Left lobe of liver (tissue), 2 donors: ENCODE data around the gene SREBF1. TPM values are rescaled to one million over a fixed set of nuclear protein-coding genes. Genes with fewer than 3 reads are reported as not detected.

Source experiments
- ATAC-seq: fragments of 200-7000 bp; cut with Tn5 transposase; one replicate; pipeline ENCODE4 v1.9.1; 2020; ENCODE audit warnings: mild to moderate bottlenecking, moderate library complexity
- DNase-seq: peaks from one replicate; pipeline ENCODE4 v3.0.0-alpha.2; 2020; ENCODE audit warnings: low spot score
- total RNA-seq: library from RNA; stranded (reverse); gene quantifications from one replicate; pipeline ENCODE4 v1.2.1, GENCODE V29; 2021
- donor health status: DM: no; HTN: no; CAD: no; lungs with moderate emphysema.
- donor health status: DM: no; HTN: yes; CAD: no.

SREBF1 gene
- total RNA-seq, result 220 TPM

- peak; percentile 76 for DNase-seq
- peak; percentile 46 for ATAC-seq
These were observed at the start of gene SREBF1 for GRCh38 chr17:17836818-17837379. TSS of gene SREBF1 (minus strand) at chr17:17836986. CDS start at chr17:17836817, 169 bp downstream.

DNA sequence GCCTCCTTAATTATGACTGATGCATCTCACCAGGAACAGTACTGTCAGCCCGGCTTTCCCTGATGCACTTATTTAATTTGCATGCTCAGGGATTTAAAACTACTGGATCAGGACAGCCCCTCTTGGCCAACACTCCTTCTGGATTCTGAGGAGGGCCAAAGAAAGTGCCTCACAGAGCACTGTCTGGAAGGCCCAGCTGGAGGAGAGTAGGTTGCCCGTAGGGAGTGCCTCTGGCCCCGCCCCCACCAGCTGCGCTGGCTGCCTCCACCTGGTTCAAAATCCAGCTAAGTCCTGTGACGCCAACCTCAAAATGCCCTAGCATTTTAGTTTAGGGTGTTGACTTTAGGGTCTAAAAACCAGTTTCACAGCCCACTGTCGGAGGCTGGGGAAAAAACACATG is 49.4 kb upstream of the SREBF1 start:
- no peak for ATAC-seq
- no peak for DNase-seq

DNA sequence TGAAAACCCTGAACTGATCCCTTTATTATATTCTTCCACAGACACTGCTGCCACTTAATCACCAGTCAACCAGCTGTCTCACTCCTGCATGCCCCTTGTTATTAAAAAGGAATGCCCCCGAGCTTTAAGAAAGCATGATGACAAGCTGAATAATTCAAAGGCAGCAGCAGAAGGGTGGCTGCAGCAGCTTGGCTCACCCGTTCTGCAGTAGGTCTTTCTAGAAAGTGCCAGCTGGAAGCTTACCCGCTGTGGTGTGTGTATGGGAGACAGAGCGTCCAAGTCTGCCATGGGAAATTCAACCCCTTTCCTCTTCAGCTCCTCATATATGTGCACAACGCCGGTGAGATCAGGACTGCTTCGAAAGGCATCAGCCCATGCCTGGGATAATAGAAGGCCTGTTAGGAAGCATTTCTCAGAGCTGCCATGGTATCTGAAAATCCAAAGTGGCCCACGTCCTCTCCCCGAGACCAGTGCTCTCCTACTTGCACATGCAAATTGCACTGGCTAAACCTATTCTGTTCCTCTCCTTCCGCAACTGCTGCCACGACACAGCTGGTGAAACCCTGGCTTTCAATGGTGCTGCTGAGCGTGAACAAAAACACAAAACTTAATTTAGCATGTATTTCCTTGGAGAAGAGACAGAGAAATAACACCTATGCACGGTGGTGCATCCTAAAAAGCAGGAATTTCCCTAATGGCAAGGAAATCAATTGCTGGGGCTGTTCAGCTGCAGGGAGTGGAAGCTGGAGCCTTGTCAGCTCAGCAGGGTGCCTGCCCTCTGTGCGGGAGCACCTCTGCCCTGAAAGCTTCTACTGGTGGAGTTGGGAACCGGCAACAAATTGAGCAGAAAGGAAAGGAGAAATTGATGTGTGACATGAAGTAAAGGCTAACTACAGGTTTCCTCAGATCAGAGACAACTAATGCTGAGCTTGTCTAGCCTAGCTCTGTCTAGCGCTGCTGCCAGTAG is 47.9 kb upstream of the SREBF1 start:
- no peak for DNase-seq
- no peak for ATAC-seq

GRCh38 chr17:17883801-17884200 is 47.0 kb upstream of the SREBF1 start:
- ATAC-seq (no peak), DNase-seq (no peak)

- ATAC-seq (no peak), DNase-seq (no peak)
These were observed 45.3 kb upstream of the SREBF1 start for GRCh38 chr17:17882082-17882581.

- ATAC-seq (no peak), DNase-seq (no peak)
These were observed 43.9 kb upstream of the SREBF1 start for GRCh38 chr17:17880577-17881196.

- peak; percentile 88 for ATAC-seq
- peak; percentile 83 for DNase-seq
These were observed 41.0 kb upstream of the SREBF1 start for GRCh38 chr17:17877529-17878358.

- peak; percentile 64 for DNase-seq
- peak; percentile 69 for ATAC-seq
These were observed 40.3 kb upstream of the SREBF1 start for GRCh38 chr17:17876959-17877528.

DNA sequence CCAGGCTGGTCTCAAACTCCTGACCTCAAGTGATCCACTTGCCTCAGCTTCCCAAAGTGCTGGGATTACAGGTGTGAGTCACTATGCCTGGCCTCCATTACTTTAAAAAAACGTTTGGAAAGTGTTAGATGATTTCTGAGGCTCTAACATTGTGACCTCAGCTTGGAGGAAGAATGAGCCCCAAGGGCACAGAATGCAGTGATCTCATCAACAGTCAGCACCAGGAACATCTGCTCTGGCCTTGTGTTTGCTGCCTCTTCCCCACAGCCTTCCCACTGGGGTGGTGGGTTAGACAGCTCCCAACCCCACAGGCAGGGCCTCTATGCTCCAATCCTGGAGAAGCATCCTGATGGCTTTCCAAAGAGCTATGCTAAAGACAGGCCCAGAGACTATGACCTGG is 37.7 kb upstream of the SREBF1 start:
- ATAC-seq (no peak), DNase-seq (no peak)

DNA sequence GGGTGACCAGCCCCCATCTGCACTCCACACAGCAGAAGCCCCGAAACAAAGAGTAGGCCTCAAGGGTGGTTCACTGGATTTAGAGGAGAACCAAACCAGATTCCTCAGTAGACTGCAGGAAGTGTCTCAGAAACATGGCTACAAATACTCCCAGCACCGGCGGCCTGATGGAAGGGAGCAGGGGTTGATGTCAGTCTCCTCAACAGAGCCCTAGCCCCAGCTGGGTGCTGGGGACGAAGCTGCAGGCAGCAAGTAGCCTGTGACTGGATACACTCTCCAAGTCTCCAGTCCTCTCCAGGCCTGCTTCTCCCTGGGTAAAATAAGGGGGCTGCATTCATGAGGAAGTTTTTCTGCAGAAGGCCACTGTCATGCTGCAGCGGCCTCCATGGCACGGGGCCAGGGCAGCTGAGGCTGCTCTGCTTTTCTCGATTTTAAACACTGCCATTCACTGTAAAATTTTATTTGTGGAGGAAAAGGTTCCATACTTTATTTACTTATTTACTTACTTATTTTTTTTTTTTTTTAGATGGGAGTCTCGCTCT is 36.7 kb upstream of the SREBF1 start:
- DNase-seq (no peak), ATAC-seq (no peak)

- DNase-seq, result no peak
- no peak for ATAC-seq
These were observed 36.0 kb upstream of the SREBF1 start for GRCh38 chr17:17872547-17873345.

- DNase-seq, result no peak
- no peak for ATAC-seq
These were observed 35.1 kb upstream of the SREBF1 start for GRCh38 chr17:17871913-17872312.

DNA sequence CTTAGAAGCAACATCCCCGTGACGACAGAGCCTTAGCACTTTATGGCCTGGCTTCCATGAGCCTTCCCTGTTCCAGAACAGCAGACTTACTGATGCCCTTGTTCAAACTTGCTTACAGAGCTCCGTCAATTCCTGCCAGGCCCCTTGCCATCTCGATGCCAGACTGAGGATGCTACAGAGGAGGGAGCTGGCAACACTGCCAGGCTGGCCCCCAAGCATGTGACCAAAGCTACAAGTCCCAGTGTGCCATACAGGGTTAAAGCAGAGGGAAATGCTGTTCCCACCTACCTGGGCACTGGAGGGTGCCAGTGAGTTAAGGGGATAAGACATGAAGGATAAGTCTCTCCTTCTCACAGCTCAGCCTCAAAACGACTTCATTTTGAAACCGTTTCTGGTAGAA is 33.5 kb upstream of the SREBF1 start:
- ATAC-seq (no peak), DNase-seq (no peak)

- ATAC-seq (peak; percentile 51), DNase-seq (no peak)
These were observed 32.1 kb upstream of the SREBF1 start for GRCh38 chr17:17868641-17869522.

GRCh38 chr17:17866897-17867296 is 30.1 kb upstream of the SREBF1 start:
- ATAC-seq, result no peak

DNA sequence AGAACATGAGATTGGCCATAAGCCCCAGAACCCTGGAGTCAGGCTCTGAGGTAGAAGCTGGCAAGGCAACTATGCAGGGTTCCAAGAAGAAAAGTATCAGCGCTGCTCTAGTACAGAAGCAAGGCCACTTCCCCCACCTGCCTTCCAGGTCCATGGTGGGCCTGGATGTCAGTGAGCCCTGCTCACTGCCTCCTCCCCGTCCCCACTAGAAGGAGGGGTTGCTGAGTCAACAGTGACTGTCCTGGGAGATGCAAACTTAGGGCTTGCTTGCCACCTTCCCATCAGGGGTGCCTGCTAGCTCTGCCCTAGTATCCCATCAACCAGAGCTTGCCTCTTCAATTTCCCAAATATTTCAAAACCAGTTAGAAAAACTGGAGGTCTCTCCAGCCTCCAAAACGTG is 29.6 kb upstream of the SREBF1 start:
- ATAC-seq, result no peak
- DNase-seq, result no peak

More at GRCh38 chr17:17866897-17867296, 30.1 kb upstream of the SREBF1 start:
- DNase-seq, result no peak

- ATAC-seq (no peak), DNase-seq (no peak)
These were observed 28.2 kb upstream of the SREBF1 start for GRCh38 chr17:17865035-17865434.

DNA sequence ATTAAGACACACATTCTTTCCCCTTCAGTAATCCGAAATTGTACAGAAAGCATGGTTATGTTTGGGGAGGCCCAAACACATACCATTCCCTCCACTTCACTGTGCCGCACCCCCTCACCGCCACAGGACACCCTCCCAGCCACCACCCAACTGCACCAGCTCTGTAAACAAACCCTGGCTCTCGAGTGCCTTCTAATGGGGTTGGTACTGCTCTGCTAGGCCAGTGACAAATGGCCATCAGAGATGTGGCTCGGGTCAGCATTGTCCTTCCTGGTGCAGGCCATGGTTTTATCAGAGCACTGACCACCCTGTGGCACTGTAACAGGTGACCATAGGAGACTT is 24.0 kb upstream of the SREBF1 start:
- ATAC-seq, result no peak
- DNase-seq, result no peak
